ENCODE measurements around the gene RAMP1.

DNA sequence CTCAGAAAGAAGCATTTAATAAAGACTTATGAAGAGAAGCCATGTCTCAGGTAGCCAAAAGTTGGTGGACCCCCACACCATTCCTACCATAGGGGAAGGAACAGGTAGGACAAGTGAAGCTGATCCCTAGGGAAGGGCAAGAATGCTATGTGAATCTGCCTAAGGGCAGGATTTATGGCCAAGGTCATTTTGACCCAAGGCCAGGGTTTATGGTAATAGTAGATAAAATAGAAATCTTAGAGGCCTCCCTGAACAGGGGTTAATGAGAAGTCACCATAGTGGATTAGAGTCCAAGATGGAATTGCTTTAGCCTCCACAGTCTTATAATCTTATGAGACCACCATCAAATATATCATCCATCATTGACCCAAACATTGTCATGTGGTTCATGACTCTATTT, 81.4 kb downstream of the RAMP1 start:
- TF ChIP-seq CTCF (IDR thresholded peaks at IDR 0.05 in 4 of 5, conservative IDR thresholded peaks at IDR 0.05 in 1 of 5) (no peak), POLR2A (IDR thresholded peaks at IDR 0.05) (no peak)
